NCI-H187 treated with DMSO at 0.1 percent for 48 hours (cell line): ENCODE results near the gene ZNF776.
"Not testable (repeated sequence)": the region's sequence is repeated elsewhere in the genome, so short reads cannot be mapped to it uniquely, and the experiment has no call there.

Experiments used
- DNase-seq: peaks from one replicate; lab custom pipeline; 2025; lab: John Stamatoyannopoulos, UW

ZNF776 gene

GRCh38 chr19:57746580-57747471 lies at the start of gene ZNF776:
Gene ZNF776 (plus strand): TSS chr19:57746815. CDS start chr19:57747059, 244 bp downstream.
- peak; percentile 85 for DNase-seq

GRCh38 chr19:57701625-57702024 lies 45.0 kb upstream of the ZNF776 start:
- DNase-seq, result no peak

GRCh38 chr19:57706346-57706745 lies 40.3 kb upstream of the ZNF776 start:
- DNase-seq, result no peak

- no peak for DNase-seq
Measured at GRCh38 chr19:57708641-57709361, 37.8 kb upstream of the ZNF776 start, which contains the start of gene ZNF154. Gene ZNF154 (minus strand): TSS chr19:57709204. CDS start chr19:57708971, 233 bp downstream.

- no peak for DNase-seq
Measured at GRCh38 chr19:57709616-57710015, 37.0 kb upstream of the ZNF776 start.

- no peak for DNase-seq
Measured at GRCh38 chr19:57712222-57712621, 34.4 kb upstream of the ZNF776 start.

- DNase-seq, result no peak
Measured at GRCh38 chr19:57719424-57719823, 27.2 kb upstream of the ZNF776 start.

GRCh38 chr19:57719901-57720519 lies 26.6 kb upstream of the ZNF776 start:
- DNase-seq, result no peak

GRCh38 chr19:57720878-57721277 lies 25.7 kb upstream of the ZNF776 start:
- no peak for DNase-seq

- not testable (repeated sequence) for DNase-seq
Measured at GRCh38 chr19:57738320-57738719, 8.3 kb upstream of the ZNF776 start.

- DNase-seq, result not testable (repeated sequence)
Measured at GRCh38 chr19:57738770-57739169, 7.8 kb upstream of the ZNF776 start.

GRCh38 chr19:57747472-57747807 lies 825 bp downstream of the ZNF776 start:
- no peak for DNase-seq

GRCh38 chr19:57748029-57748428 lies 1.4 kb downstream of the ZNF776 start:
- DNase-seq, result no peak

GRCh38 chr19:57754091-57754673 lies 7.6 kb downstream of the ZNF776 start:
- no peak for DNase-seq

GRCh38 chr19:57755031-57755430 lies 8.4 kb downstream of the ZNF776 start:
- no peak for DNase-seq

GRCh38 chr19:57757941-57758340 lies 11.3 kb downstream of the ZNF776 start:
- DNase-seq, result no peak

- no peak for DNase-seq
Measured at GRCh38 chr19:57759096-57759495, 12.5 kb downstream of the ZNF776 start.

- peak; percentile 37 for DNase-seq
Measured at GRCh38 chr19:57769345-57770131, 22.9 kb downstream of the ZNF776 start, which contains the start of gene ZNF586. Gene ZNF586 (plus strand): TSS chr19:57769676. CDS start chr19:57769843, 167 bp downstream.

- no peak for DNase-seq
Measured at GRCh38 chr19:57771417-57771816, 24.8 kb downstream of the ZNF776 start.

- no peak for DNase-seq
Measured at GRCh38 chr19:57773488-57773887, 26.9 kb downstream of the ZNF776 start.

- DNase-seq, result no peak
Measured at GRCh38 chr19:57776764-57777296, 30.2 kb downstream of the ZNF776 start.
